ENCODE data around the gene SLAMF9.
A peak's percentile ranks its signal among the peaks of the same experiment; 100 is the strongest.

Gene SLAMF9

DNA sequence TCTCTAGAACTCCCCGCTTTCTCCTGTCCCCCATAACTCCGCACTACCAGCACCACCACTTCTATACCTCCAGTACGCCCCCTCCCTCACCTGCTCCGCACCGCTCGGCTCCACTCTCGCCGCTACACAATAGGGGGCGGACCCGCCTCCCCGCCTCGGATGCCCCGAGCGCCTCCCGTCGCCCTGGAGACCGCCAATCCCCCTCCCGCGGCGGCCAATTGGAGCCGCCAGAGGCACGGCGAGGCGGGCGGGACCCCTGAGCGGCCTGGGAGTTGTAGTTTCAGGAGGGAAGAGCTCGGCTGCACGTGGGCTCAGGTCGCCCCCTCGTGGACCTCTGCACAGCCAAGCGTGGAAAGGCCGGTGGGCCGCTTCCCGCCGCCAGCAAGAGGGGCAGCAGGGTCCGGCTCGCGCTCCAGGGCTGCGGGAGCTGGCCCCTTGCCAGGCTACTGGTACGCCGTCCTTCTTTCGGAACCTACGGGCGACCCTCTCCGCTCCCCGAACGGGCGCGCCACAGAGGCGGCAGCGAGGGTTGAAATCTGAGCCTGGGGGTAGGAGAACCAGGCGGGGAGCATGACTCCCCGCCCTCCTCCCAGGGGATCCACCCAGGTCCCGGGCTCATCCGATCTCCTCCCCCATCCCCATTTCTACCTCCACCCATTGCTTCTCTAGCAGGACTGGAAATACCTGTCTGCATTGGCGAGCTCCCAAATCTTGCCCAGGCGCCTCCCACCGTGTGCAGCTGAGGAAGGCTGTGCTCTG lies 8.4 kb downstream of the SLAMF9 start, which contains the start of gene IGSF9:
Gene IGSF9 (minus strand): TSS at position 131 of the 759 bp plus-strand sequence. CDS start 2,159 bp downstream, outside the sequence.
- DNase-seq (ENCODE audit: low spot score), result peak; percentile 79

- DNase-seq (ENCODE audit: low spot score), result no peak
Measured at GRCh38 chr1:159944623-159945455, 9.2 kb downstream of the SLAMF9 start.

GRCh38 chr1:159943908-159944622 lies 10.0 kb downstream of the SLAMF9 start:
- no peak for DNase-seq (ENCODE audit: low spot score)

DNA sequence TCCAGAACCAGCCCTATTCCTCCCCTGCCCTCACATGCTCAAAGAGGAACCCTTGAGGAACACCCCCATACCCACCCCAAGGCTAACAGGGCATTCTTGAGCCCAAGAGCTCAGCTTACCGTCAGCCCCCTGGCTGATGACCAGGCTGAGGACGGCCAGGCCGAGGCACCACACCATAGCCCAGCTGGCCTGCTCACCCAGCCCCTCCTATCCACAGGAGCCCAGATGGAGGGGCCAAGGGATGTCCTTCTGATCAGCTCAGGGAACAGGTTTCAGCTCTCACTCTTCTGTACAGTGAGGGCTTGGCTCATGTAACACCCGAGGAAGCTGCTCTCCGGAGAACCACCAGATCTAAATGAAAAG lies 10.8 kb downstream of the SLAMF9 start:
- no peak for DNase-seq (ENCODE audit: low spot score)

- no peak for DNase-seq (ENCODE audit: low spot score)
Measured at GRCh38 chr1:159942632-159943277, 11.3 kb downstream of the SLAMF9 start.

DNA sequence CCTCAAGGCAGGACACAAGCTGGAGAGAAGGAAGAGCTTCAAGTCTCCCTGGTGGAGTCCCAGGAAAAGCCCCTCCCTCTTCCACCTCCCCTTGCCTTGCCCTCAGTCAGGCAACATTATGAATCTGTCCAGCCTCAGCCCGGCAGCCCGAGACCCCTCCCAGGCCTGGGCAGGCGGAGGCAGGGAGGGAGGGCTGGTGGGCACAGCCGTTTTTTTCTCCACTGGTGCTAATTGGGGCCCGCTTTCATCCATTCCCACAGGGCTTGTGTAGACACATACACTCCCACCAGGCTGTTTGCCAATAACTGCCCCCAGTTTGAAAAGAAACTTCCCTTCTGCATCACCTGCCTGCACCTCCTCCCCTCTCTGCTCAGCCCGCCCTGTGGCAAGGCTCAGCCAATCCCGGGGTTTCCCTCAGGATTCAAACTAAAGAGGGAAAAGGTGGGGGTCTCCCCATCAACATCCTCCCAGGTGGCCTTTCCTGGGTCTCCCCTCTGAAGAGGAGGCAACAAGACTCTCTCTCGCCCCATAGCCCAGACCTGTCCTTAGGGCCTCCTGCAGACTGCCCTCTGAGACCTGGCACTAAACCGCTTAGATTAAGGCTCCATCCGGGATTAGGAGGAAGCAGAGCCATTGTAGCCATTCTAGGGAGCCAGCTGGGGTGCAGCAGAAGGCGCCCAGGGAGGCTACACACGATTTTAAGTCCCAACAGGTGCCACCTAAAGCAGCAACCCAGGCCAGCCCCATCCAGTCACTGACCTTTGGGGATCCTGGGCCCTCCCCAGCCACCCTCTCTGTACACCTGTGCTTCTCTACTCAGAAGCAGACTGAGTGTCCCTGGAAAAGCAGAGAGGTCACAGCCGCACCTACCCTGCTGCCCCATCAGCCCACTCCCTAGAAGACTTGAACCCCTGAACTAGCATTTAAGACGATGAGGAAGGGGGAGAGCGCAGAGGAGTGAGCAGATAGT lies 12.2 kb downstream of the SLAMF9 start:
- DNase-seq (ENCODE audit: low spot score), result no peak

GRCh38 chr1:159941141-159941540 lies 12.9 kb downstream of the SLAMF9 start:
- no peak for DNase-seq (ENCODE audit: low spot score)

GRCh38 chr1:159940006-159940620 lies 13.9 kb downstream of the SLAMF9 start:
- DNase-seq (ENCODE audit: low spot score), result no peak

DNA sequence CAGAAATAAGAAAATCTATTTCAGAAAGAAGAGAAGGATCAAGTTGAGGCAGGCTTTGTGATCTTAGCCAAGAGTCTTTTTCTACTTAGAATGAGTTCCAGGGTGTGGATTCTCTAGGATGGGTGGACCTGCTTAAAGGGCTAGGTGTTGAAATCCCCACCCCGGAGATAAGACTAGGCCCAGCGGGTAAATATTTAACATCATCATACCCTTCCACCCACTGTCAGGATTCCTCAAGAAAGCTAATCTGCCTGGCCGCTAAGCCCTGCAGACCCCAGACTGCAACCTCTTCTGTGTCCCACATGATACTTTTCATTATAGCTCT lies 14.4 kb downstream of the SLAMF9 start:
- no peak for DNase-seq (ENCODE audit: low spot score)

- DNase-seq (ENCODE audit: low spot score), result no peak
Measured at GRCh38 chr1:159938905-159939677, 14.9 kb downstream of the SLAMF9 start.

GRCh38 chr1:159938211-159938852 lies 15.7 kb downstream of the SLAMF9 start:
- no peak for DNase-seq (ENCODE audit: low spot score)

DNA sequence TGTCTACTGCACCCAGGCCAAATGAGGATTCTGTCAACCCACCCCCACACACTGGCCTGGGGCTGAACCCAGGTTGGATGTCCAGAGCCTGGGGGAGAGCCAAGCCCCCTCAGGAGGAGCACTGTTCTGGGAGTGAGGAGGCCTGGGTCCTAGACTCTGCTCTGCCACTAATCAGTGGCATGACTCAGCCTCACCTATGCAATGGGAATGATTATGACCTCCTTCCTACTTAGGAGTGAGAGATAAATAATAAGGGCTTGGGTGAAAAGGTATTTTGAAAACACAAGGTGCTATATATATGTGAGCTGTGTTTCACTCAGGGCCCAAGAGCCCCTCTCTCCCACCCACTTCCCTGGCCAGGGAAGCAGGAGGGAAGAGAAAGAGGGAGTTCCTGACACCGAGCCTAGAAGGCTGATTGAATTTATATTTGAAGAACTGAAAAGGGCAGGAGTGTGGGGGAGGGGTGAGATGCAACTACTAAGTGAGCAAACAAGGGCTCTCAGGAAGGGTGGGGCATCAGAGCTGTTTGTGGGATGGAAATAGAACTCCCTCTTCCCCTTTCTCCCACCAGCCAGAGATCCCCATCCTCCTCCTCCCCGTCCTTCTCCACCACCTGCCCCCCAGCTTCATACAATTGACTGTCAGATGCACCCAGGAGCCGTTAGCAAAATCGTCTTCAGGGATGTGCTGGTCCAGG lies 16.8 kb downstream of the SLAMF9 start:
- DNase-seq (ENCODE audit: low spot score), result no peak

DNA sequence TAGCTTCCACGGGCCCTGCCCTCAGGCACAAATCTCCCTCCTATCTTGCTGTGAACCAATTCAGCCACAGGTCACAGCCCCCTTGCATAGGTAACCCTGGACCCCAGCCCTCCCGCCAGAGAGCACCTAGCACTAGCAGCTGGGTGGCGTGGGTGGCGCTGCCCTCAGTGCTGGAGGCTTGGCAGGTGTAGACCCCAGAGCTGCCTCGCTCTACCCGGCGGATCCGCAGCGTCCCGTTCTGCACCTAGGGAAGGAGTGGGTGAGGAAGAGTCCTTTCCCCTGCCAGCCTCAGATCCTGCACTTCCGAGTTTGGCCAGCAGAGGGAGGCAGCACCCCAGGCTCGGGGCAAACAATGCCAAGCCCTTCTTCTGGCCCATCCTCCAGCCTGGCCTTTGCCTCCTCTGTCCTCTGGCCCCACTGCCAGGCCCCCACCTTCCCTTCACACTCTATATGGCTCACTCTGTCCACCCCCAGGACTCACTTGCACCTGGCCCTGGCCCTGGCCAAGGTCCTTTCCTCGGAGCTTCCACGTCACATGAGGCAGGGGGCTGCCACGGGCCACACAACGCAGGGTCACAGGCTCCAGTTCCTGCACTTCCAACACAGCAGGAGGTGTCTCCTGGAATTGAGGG lies 17.6 kb downstream of the SLAMF9 start:
- peak; percentile 87 for DNase-seq (ENCODE audit: low spot score)

DNA sequence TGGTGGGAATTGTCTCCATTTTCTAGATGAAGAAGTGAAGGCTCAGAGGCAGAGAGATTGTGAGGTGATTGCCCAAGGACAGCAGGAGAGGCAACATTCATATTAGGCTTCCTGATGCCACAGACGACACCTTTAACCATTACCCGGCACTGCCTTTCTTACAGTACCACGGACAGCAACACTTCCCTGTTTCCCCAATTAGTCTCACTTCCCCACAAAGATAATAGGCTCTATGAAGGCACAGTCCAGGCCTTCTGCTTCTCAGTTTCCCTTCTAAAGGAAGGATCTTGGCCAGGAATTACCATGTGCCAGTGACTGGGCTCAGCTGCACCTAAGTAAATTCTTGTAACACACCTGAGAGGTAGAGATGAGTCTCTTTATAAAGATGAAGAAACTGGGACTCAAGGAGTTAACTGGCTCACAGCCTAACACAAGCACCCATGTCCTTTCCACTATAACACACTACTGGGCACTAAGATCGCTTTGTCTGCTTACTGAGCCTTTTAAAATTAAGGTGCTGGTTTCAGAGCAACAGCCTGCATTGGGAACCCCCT lies 18.2 kb downstream of the SLAMF9 start:
- no peak for DNase-seq (ENCODE audit: low spot score)

DNA sequence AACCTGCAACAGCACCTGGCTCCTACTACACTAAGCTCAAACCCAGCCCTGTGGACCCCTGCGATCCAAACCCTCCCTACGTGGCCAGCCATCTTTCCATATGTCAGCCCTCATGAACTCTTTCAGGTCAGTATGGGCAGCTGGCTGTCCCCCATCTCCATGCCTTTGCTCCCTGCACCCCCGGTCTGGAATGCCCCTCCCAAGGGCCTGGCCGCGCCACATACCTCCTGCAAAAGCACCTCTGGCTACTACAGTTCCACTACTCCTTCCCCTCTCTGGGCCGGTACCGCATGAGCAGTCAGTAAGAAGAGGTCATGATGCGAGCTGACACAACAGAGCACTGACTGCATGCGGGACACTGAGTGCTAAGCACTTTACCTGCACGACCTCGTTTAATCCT lies 18.7 kb downstream of the SLAMF9 start:
- no peak for DNase-seq (ENCODE audit: low spot score)

GRCh38 chr1:159934136-159935039 lies 19.6 kb downstream of the SLAMF9 start:
- no peak for DNase-seq (ENCODE audit: low spot score)

DNA sequence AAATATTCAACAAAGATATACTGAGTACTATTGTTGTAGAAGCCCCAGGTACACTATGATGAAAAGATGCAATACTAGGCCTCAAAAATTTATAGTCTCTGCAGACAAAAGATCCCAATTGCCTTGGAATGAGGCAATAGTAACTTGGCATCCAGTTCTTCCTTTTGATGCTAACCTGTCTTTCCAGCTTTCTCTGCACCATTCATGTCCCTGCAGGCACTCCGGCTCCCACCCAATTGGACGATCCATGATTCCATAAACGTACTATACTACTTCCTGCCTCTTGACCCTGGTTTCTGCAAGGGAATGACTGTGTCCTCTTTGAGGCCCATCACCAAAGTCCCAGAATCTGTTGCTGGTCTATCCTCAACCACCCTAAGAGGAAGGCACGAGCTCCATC lies 20.7 kb downstream of the SLAMF9 start:
- no peak for DNase-seq (ENCODE audit: low spot score)

All from AG08396 (cell line).